NOMO-1 treated with dmso at 0.1 percent for 144 hours (cell line): ENCODE results near the gene TMEM272.

Experiments
- DNase-seq: peaks from one replicate; lab custom pipeline; 2025; ENCODE audit not compliant: unreplicated experiment; lab: John Stamatoyannopoulos, UW

The TMEM272 gene

DNA sequence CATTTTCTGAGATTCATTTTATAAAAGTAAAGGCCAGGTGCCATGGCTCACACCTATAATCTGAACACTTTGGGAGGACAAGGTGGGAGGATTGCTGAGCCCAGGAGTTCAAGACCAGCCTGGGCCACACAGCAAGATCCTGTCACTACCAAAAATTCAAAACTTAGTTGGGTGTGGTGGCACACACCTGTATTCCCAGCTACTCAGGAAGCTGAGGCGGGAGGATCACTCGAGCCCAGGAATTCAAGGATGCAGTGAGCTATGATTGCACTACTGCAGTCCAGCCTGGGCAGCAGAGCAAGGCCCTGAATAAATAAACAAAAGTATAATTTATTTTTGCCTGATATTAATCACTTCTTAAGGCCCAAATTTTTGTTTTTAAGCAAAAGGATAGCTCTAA, 81.5 kb downstream of the TMEM272 start:
- no peak for DNase-seq
